ENCODE data around the gene PCBP3.
A peak's percentile ranks its signal among the peaks of the same experiment; 100 is the strongest.
"Not testable (repeated sequence)": the region's sequence is repeated elsewhere in the genome, so short reads cannot be mapped to it uniquely, and the experiment has no call there.

Gene PCBP3

GRCh38 chr21:45975667-45976409, 332.3 kb downstream of the PCBP3 start:
- DNase-seq, result not testable (repeated sequence)

- DNase-seq, result no peak
Observed at GRCh38 chr21:45976701-45977311, 333.3 kb downstream of the PCBP3 start.

GRCh38 chr21:45977396-45977795, 333.9 kb downstream of the PCBP3 start:
- DNase-seq, result no peak

DNA sequence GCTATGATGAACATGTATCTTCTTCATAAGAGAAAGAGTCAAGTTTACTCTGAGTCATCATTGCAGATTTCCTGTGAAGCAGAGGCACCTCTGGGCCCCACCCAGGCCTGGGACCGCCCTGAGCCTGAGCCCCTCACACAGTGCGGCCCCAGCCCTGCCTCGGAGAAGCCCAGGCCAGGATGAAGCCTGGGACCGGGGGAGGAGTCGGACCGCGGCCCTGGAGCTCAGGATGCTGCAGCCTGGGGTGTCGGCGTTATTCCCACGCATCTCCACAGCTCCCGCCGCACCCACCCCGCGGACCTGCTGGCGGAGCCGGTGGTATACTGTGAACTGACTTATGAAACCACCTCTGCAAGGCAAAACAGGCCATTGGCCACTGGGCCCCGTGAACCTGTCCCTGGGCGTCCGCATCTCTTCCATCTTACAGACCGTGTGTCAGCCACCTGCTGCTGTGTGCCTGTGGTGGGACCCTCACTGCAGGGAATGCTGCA, 335.7 kb downstream of the PCBP3 start:
- no peak for DNase-seq

- no peak for DNase-seq
Observed at GRCh38 chr21:45979651-45980050, 336.1 kb downstream of the PCBP3 start.

DNA sequence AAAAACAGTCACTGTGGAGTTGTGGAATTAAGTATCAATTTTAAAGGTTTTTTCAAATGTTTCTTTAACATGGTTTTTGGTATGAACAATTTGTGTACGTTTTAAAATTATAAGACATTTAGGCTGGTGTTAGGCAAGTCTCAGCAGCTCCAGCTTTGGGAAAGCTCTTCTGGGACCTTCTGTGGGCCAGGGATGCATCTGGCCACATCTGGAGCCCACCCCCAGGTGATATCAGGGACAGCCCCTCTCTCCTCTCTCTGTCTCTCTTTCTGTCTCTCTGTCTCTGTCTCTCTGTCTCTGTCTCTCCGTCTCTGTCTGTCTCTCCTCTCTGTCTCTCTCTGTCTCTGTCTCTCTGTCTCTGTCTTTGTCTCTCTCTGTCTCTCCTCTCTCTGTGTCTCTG, 336.7 kb downstream of the PCBP3 start:
- DNase-seq, result no peak

DNA sequence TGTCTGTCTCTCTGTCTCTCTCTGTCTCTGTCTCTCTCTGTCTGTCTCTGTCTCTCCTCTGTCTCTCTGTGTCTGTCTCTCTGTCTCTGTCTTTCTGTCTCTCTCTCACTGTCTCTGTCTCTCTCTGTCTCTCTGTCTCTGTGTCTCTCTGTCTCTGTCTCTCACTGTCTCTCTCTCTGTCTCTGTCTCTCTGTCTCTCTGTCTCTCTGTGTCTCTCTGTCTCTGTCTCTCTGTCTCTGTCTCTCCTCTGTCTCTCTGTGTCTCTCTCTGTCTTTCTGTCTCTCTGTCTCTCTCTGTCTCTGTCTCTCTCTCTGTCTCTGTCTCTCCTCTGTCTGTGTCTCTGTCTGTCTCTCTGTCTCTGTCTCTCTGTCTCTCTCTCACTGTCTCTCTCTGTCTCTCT, 337.2 kb downstream of the PCBP3 start:
- no peak for DNase-seq

- DNase-seq, result peak; percentile 35
Observed at GRCh38 chr21:45981151-45982091, 337.9 kb downstream of the PCBP3 start, which contains the start of gene COL6A1. TSS of gene COL6A1 (plus strand) at chr21:45981770. CDS start at chr21:45981851, 81 bp downstream.

GRCh38 chr21:45982092-45982757, 338.7 kb downstream of the PCBP3 start:
- DNase-seq, result no peak

DNA sequence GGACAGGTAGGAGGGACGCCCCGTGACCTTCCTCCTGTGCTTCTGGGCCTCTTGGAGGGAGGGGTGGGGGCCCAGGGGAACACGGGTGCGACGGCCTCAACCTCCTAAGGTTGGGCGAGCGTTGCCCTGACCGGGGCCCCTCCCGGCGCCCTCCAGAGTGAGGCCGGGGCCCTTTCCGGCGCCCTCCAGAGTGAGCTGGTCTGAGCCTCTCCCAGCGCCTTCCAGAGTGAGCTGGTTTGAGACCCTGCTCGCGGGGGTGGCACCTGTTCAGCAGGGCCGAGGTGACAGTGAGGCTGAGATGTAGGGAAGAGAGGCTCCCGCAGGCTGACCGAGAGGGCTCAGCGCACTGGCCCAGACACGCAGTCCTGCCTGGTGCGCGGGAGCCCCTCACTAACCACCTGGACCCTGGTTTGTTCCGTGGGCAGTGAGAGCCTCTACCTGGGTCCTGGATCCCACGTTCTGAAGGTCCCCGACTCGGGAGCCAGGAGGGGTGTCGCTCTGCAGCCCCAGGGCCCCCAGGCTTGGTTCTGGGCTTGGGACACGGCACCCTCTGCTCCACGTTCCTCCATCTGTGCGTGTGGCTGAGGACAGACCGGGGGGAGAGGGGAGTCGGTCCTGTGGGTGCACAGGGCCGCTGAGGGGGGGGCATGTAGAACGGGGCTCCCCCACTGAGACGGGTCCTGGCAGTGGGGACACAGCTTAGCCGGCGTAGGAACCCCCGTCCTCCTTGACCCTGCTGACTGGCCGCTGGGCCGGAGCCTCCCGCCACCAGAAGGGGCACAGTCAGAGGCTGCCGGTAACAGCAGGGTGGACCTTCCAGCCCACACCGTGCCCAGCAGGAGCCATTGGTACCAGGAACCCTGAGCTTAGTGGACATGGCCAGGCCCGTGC, 339.5 kb downstream of the PCBP3 start:
- DNase-seq, result no peak

DNA sequence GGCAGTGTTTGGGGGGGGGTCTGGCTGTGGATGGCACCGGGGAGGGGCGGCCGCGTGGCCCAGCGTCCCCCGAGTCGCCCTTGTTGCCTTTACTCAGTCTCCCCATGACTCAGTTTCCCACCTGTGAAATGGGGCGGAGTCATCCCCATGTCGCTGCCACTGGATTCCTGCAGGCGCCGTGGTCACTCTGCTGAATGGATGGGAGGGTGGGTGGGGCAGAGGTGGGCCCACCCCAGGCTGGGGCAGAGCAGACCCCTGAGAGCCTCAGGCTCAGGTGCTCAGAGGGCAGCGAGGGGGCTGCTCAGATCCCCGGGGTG, 340.1 kb downstream of the PCBP3 start:
- no peak for DNase-seq

- DNase-seq, result no peak
Observed at GRCh38 chr21:45983981-45984551, 340.5 kb downstream of the PCBP3 start.

- DNase-seq, result no peak
Observed at GRCh38 chr21:45984584-45985095, 341.1 kb downstream of the PCBP3 start.

DNA sequence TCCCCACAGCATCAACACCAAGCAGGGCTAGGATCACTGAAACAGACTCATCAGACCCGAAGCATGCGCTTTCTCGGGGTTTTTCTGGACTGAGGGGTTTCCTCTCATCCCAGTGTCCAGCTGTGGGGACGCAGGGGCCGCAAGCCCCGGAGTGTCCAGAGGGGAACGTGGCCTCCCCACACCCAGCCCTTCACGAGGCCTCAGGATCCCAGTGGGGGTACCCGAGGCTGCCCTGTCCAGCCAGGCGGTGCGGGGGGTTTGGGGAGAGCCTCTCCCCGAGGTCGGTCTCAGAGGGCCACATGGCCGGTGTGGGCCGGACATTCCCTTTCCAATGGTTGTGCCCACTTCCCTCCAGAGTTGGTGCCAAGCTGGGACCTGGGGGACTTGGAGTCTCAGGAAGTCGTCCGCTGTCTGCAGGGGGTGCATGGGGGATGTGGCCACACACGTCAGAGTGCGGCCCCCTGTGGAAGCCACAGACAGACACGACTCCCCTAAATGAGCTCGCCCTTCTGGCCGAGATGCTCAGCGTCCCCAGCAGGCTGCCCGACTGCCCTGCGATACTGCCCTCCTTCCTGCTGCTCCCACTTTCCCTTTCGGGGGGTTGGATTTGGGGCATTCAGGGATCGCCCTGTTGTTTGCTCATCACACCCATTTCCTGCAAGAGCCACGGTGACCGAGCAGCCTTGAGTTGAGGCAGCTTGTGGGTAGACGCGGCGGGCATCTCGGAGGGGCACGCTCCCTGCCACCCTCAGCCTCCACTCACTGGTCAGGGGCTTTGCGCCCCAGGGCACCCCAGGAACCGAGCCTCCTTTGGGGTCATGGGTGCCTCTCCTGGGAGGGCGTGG, 342.2 kb downstream of the PCBP3 start:
- DNase-seq, result no peak

DNA sequence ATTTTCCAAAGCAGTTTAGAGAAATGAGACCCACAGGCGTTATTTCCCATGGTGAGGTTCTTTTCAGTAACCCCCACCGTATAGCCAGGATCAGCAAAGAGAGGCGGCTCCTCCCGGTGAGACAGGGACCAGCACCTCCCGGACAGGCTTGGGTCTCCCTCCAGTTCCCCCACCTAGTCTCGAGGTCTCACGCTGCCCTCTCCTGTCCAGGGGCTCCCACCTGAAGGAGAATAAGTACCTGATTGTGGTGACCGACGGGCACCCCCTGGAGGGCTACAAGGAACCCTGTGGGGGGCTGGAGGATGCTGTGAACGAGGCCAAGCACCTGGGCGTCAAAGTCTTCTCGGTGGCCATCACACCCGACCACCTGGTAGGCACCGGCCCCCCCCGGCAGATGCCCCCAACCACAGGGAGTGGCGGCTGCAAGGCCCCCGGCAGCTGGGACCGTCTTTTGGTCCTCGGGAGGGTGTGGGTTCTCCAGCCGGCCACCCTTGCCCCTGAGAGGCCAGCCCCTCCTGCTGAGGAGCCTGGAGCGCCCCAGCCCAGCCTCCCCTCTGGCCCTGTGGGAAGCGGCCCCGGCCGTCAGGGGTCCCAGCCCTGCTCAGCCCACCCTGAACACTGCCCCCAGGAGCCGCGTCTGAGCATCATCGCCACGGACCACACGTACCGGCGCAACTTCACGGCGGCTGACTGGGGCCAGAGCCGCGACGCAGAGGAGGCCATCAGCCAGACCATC, 343.0 kb downstream of the PCBP3 start:
- no peak for DNase-seq

DNA sequence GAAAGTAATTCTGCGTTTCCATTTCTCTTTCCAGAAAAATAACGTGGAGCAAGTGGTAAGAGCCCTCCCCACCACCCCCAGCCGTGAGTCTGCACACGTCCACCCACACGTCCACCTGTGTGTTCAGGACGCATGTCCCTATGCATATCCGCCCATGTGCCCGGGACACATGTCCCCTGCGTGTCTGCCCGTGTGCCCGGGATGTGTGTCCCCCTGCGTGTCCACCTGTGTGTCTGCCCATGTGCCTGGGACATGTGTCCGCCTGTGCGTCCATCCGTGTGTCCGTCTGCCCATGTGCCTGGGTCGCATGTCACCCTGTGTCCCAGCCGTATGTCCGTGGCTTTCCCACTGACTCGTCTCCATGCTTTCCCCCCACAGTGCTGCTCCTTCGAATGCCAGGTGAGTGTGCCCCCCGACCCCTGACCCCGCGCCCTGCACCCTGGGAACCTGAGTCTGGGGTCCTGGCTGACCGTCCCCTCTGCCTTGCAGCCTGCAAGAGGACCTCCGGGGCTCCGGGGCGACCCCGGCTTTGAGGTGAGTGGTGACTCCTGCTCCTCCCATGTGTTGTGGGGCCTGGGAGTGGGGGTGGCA, 343.7 kb downstream of the PCBP3 start:
- DNase-seq, result no peak

GRCh38 chr21:45988366-45989347, 345.1 kb downstream of the PCBP3 start:
- no peak for DNase-seq
